HepG2 (cell line): ENCODE results near the gene BTN1A1. TPM values are rescaled to one million over a fixed set of nuclear protein-coding genes. Genes with fewer than 3 reads are reported as not detected.

Experiments
- ARHGAP35 ChIP-seq: sonication (generic); formaldehyde crosslinking; IDR thresholded peaks from 2 replicates; pipeline ENCODE4 v1.9.0; 2022; ENCODE audit warnings: mild to moderate bottlenecking, inconsistent platforms, moderate library complexity, missing genetic modification reagents, borderline replicate concordance
- CENPX ChIP-seq: sonication (generic); formaldehyde crosslinking; IDR thresholded peaks from 2 replicates; pipeline ENCODE4 v1.9.0; 2021; ENCODE audit warnings: mild to moderate bottlenecking, missing genetic modification reagents, moderate library complexity
- ELF3 ChIP-seq: IDR thresholded peaks from 2 replicates; pipeline ENCODE4 v1.6.1; 2016; ENCODE audit warnings: missing genetic modification reagents, missing compliant biosample characterization
- FOXK1 ChIP-seq: sonication (generic); formaldehyde crosslinking; IDR thresholded peaks from 2 replicates; pipeline ENCODE4 v1.4.0; 2020; ENCODE audit warnings: low read depth, missing genetic modification reagents, borderline replicate concordance
- HNRNPK ChIP-seq: fragments of 200-400 bp; formaldehyde crosslinking; IDR thresholded peaks from 2 replicates; pipeline ENCODE4 v1.6.1; 2018; ENCODE audit warnings: low read length, low read depth, moderate library complexity, mild to moderate bottlenecking; ENCODE audit not compliant: poor library complexity, severe bottlenecking
- IKZF4 ChIP-seq: sonication (generic); formaldehyde crosslinking; IDR thresholded peaks from 2 replicates; pipeline ENCODE4 v1.5.1; 2020; ENCODE audit warnings: borderline replicate concordance, mild to moderate bottlenecking, low read depth, missing genetic modification reagents; ENCODE audit errors: not compliant biosample characterization
- ISL2 ChIP-seq: sonication (generic); formaldehyde crosslinking; IDR thresholded peaks from 2 replicates; pipeline ENCODE4 v1.5.0; 2020; ENCODE audit warnings: missing genetic modification reagents
- KAT7 ChIP-seq: IDR thresholded peaks from 2 replicates; pipeline ENCODE4 v1.6.1; 2018; ENCODE audit warnings: borderline replicate concordance, missing compliant biosample characterization
- KLF11 ChIP-seq: IDR thresholded peaks from 2 replicates; pipeline ENCODE4 v1.6.1; 2016; ENCODE audit warnings: missing compliant biosample characterization
- MAX ChIP-seq: IDR thresholded peaks from 2 replicates; pipeline ENCODE4 v1.6.1; 2012; ENCODE audit warnings: inconsistent platforms
- PHF5A ChIP-seq: IDR thresholded peaks from one replicate; pipeline ENCODE4 v1.6.1; 2018; ENCODE audit warnings: low read depth, missing genetic modification reagents; ENCODE audit not compliant: unreplicated experiment
- RBM22 ChIP-seq: fragments of 200-400 bp; formaldehyde crosslinking; optimal IDR thresholded peaks from 2 replicates; pipeline ENCODE3; 2017; ENCODE audit warnings: mild to moderate bottlenecking, low read length, moderate library complexity
- ZKSCAN1 ChIP-seq: fragments of 150-350 bp; IDR thresholded peaks from 2 replicates; pipeline ENCODE4 v1.6.1; 2014; ENCODE audit warnings: low read length
- ZNF10 ChIP-seq: sonication (generic); formaldehyde crosslinking; IDR thresholded peaks from 2 replicates; pipeline ENCODE4 v1.4.0; 2020; ENCODE audit warnings: mild to moderate bottlenecking, low read depth, missing genetic modification reagents, borderline replicate concordance
- ZNF350 ChIP-seq: sonication (generic); formaldehyde crosslinking; IDR thresholded peaks from 2 replicates; pipeline ENCODE4 v1.4.0; 2020; ENCODE audit warnings: mild to moderate bottlenecking, low read depth, missing genetic modification reagents, borderline replicate concordance
- ZNF430 ChIP-seq: sonication (generic); formaldehyde crosslinking; IDR thresholded peaks from 2 replicates; pipeline ENCODE4 v1.9.0; 2021; ENCODE audit warnings: mild to moderate bottlenecking, missing genetic modification reagents
- ZNF550 ChIP-seq: sonication (generic); formaldehyde crosslinking; IDR thresholded peaks from 2 replicates; pipeline ENCODE4 v1.4.0; 2020; ENCODE audit warnings: mild to moderate bottlenecking, missing genetic modification reagents, borderline replicate concordance
- ZNF607 ChIP-seq: sonication (generic); formaldehyde crosslinking; IDR thresholded peaks from 2 replicates; pipeline ENCODE4 v1.5.1; 2020; ENCODE audit warnings: missing genetic modification reagents, mild to moderate bottlenecking, borderline replicate concordance
- ZNF7 ChIP-seq: IDR thresholded peaks from 2 replicates; pipeline ENCODE4 v1.6.1; 2016; ENCODE audit warnings: missing biosample characterization, missing genetic modification reagents
- ZNF839 ChIP-seq: sonication (generic); formaldehyde crosslinking; IDR thresholded peaks from 2 replicates; pipeline ENCODE4 v1.4.0; 2020; ENCODE audit warnings: missing genetic modification reagents, mild to moderate bottlenecking, borderline replicate concordance
- polyA plus RNA-seq, 8 experiments: library from polyadenylated mRNA; depleted of rRNA in 3 of 8; stranded (reverse) in 7 of 8; unstranded in 1 of 8; fragments of >200 nt; fragmentation: Illumina TruSeq in 4 of 8; extraction: Trizol in 4 of 8; gene quantifications; 2 replicates each; pipeline versions ENCODE4 v1.2.1 to v1.2.3, GENCODE V29; 2011 to 2016; ENCODE audit warnings: low read depth in 4 of 8, missing spikeins in 1 of 8, mixed read lengths in 1 of 8; ENCODE audit not compliant: insufficient read depth in 1 of 8
- total RNA-seq, 5 experiments: library from RNA; depleted of rRNA; stranded (reverse); fragments of >200 nt; fragmentation: Illumina TruSeq; extraction: Trizol; gene quantifications; 2 replicates each; pipeline ENCODE4 v1.2.3, GENCODE V29; 2016; ENCODE audit warnings: low read depth in 1 of 5
- TF ChIP-seq, protein P1 (sequence below): conservative IDR thresholded peaks from 2 replicates; pipeline ENCODE4 v1.6.1; 2018; ENCODE audit warnings: missing genetic modification reagents
- TF ChIP-seq, protein P2 (sequence below): sonication (generic); formaldehyde crosslinking; IDR thresholded peaks from 2 replicates; pipeline ENCODE4 v1.5.0; 2020; ENCODE audit warnings: mild to moderate bottlenecking, missing genetic modification reagents
- TF ChIP-seq, protein P3 (sequence below): sonication (generic); formaldehyde crosslinking; IDR thresholded peaks from 2 replicates; pipeline ENCODE4 v1.4.0; 2020; ENCODE audit warnings: missing genetic modification reagents
- TF ChIP-seq, protein P4 (sequence below): sonication (generic); formaldehyde crosslinking; IDR thresholded peaks from 2 replicates; pipeline ENCODE4 v1.9.0; 2021; ENCODE audit warnings: missing genetic modification reagents, mild to moderate bottlenecking, borderline replicate concordance

The BTN1A1 gene
- total and polyA plus RNA-seq, 2 of the 13 experiments (the other 11 are each of a cell fraction or from before 2014, with no cell fraction given): 0.04 TPM; not detected in 1

DNA sequence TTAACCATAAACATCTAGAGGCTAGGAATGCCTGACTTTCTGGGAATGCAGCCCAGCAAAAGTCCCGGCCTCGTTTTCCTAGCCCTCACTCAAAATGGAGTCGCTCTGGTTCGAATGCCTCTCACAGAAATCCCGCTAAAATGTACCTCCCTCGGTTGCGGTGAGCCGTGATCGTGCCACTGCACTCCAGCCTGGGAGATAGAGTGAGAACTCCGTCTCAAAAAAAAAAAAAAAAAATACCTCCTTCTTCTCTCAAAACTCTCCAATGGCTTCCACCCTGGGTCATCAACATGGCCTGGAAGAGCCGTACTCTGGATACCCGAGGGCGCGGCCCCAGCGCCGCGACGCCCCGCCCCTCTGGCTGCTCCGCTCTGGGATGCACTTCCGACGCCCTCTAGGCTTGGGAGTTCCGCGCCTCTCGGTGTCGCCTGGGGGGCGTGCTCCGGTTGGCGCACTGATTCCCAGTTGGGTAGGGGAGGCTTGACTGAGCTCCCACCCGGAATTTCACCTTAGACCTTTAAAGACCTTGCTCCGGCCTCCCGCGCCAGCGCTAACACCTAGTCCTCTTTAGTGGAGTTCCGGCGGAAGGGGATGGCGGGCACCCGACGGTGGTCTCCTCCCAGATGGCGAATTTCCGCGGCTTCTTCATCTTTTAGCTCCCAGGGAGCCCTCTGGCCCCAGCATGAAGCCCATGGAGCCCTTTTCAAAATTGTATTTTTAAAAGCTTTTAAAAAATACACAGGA is 50.3 kb downstream of the BTN1A1 start (continued):
- TF ChIP-seq, protein P1, sequence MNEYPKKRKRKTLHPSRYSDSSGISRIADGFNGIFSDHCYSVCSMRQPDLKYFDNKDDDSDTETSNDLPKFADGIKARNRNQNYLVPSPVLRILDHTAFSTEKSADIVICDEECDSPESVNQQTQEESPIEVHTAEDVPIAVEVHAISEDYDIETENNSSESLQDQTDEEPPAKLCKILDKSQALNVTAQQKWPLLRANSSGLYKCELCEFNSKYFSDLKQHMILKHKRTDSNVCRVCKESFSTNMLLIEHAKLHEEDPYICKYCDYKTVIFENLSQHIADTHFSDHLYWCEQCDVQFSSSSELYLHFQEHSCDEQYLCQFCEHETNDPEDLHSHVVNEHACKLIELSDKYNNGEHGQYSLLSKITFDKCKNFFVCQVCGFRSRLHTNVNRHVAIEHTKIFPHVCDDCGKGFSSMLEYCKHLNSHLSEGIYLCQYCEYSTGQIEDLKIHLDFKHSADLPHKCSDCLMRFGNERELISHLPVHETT (CRISPR knock-in tag): peak; percentile 81
- no peak for TF ChIP-seq ZNF10 (CRISPR knock-in tag)
- TF ChIP-seq FOXK1: no peak; the same call in 1 of the 2 replicates
- no peak; the same call in 1 of the 2 replicates for TF ChIP-seq ZNF550 (CRISPR knock-in tag)
- TF ChIP-seq, protein P2, sequence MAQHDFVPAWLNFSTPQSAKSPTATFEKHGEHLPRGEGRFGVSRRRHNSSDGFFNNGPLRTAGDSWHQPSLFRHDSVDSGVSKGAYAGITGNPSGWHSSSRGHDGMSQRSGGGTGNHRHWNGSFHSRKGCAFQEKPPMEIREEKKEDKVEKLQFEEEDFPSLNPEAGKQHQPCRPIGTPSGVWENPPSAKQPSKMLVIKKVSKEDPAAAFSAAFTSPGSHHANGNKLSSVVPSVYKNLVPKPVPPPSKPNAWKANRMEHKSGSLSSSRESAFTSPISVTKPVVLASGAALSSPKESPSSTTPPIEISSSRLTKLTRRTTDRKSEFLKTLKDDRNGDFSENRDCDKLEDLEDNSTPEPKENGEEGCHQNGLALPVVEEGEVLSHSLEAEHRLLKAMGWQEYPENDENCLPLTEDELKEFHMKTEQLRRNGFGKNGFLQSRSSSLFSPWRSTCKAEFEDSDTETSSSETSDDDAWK: no peak
- TF ChIP-seq ELF3 (CRISPR knock-in tag): peak; percentile 80
- TF ChIP-seq RBM22: no peak
- no peak for TF ChIP-seq HNRNPK
- TF ChIP-seq IKZF4 (CRISPR knock-in tag): no peak
- no peak for TF ChIP-seq CENPX
- TF ChIP-seq ZNF350 (CRISPR knock-in tag): peak; percentile 75
- TF ChIP-seq, protein P3, sequence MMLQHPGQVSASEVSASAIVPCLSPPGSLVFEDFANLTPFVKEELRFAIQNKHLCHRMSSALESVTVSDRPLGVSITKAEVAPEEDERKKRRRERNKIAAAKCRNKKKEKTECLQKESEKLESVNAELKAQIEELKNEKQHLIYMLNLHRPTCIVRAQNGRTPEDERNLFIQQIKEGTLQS (CRISPR knock-in tag): 0 out of 2 replicates have a peak, but pooled peaks have one; percentile 17
- no peak for TF ChIP-seq ZKSCAN1
- no peak for TF ChIP-seq PHF5A
- TF ChIP-seq, protein P4, sequence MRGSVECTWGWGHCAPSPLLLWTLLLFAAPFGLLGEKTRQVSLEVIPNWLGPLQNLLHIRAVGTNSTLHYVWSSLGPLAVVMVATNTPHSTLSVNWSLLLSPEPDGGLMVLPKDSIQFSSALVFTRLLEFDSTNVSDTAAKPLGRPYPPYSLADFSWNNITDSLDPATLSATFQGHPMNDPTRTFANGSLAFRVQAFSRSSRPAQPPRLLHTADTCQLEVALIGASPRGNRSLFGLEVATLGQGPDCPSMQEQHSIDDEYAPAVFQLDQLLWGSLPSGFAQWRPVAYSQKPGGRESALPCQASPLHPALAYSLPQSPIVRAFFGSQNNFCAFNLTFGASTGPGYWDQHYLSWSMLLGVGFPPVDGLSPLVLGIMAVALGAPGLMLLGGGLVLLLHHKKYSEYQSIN (CRISPR knock-in tag): no peak
- peak; percentile 33; the same call in 1 of the 2 replicates for TF ChIP-seq KAT7 (CRISPR knock-in tag)
- TF ChIP-seq ZNF607 (CRISPR knock-in tag): peak; percentile 70; the same call in 1 of the 2 replicates
- TF ChIP-seq ZNF7 (CRISPR knock-in tag): 0 out of 2 replicates have a peak, but pooled peaks have one; percentile 9
- no peak for TF ChIP-seq ARHGAP35 (CRISPR knock-in tag)
- TF ChIP-seq ISL2 (CRISPR knock-in tag): no peak
- no peak; the same call in 1 of the 2 replicates for TF ChIP-seq KLF11 (CRISPR knock-in tag)
- peak; percentile 83 for TF ChIP-seq MAX
- peak; percentile 40; the same call in 1 of the 2 replicates for TF ChIP-seq ZNF839 (CRISPR knock-in tag)
- no peak for TF ChIP-seq ZNF430
